WERI-Rb-1 (cell line): ENCODE measurements around the gene MTURN.
"Not testable (repeated sequence)": the region's sequence is repeated elsewhere in the genome, so short reads cannot be mapped to it uniquely, and the experiment has no call there.

Source experiments
- DNase-seq: peaks from one replicate; pipeline ENCODE4 v3.0.0-alpha.2; 2020
- H3K27ac ChIP-seq: fragments of 250-450 bp; sonication (Bioruptor Pico); 2 replicates; pipeline ENCODE4 v1.5.1; 2020; ENCODE audit warnings: mild to moderate bottlenecking, moderate library complexity
- H3K27me3 ChIP-seq: fragments of 250-450 bp; sonication (Bioruptor Pico); 2 replicates; pipeline ENCODE4 v1.5.1; 2021; ENCODE audit warnings: mild to moderate bottlenecking, low read depth, moderate library complexity; ENCODE audit not compliant: insufficient read depth, severe bottlenecking
- H3K36me3 ChIP-seq: fragments of 250-450 bp; sonication (Bioruptor Pico); 2 replicates; pipeline ENCODE4 v1.5.1; 2020; ENCODE audit warnings: mild to moderate bottlenecking, moderate library complexity
- H3K4me3 ChIP-seq: 2 replicates; pipeline ENCODE4 v1.5.1; 2011; ENCODE audit warnings: low read depth, mild to moderate bottlenecking, control low read depth, low read length
- H3K9me3 ChIP-seq: fragments of 250-450 bp; sonication (Bioruptor Pico); 2 replicates; pipeline ENCODE4 v1.5.1; 2021; ENCODE audit warnings: mild to moderate bottlenecking, moderate library complexity; ENCODE audit not compliant: severe bottlenecking
- TF ChIP-seq, protein P1 (sequence below): IDR thresholded peaks from 2 replicates; pipeline ENCODE4 v1.5.1; 2011; ENCODE audit warnings: low read depth, mild to moderate bottlenecking, control low read depth, inconsistent platforms, low read length

MTURN gene

DNA sequence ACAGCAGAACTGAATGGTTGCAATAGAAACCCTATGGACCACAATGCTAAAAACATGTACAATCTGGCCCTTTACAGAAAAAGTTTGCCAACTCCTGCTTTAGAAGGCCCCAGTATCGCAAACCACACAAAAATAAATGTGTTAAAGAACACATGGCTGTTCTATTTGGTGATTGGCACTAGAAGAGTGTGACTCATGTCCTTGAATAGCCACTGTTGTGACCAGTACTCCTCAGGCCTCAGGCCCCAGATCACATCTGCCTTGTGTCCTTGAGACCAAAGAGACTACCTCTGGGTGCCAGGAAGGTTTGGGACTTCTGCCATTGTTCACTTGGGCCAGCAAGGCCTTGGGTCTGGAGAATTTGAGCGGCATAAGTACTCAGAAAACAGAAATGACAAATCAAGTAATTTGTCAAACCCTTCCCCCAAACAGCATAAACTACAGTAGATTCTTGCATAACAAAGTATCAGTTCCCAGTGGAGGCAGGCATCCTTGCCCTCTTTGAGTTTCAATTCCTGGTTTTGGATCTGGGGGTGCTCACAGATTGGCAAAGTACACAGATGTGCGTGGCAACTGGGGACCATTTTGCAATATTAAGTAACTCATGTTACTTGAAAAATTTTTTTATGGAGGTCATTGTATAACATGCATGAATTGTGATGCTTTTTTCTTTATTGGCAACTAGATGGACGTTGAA is 50.2 kb downstream of the MTURN start:
- H3K4me3 ChIP-seq: no peak overlapping the region
- no peaks in the 10 kb centered on the region for H3K36me3 ChIP-seq
- no peaks in the 10 kb centered on the region for H3K9me3 ChIP-seq
- H3K27ac ChIP-seq: no peak overlapping the region
- no peak for DNase-seq
- H3K27me3 ChIP-seq: no peaks in the 10 kb centered on the region
- TF ChIP-seq, protein P1, sequence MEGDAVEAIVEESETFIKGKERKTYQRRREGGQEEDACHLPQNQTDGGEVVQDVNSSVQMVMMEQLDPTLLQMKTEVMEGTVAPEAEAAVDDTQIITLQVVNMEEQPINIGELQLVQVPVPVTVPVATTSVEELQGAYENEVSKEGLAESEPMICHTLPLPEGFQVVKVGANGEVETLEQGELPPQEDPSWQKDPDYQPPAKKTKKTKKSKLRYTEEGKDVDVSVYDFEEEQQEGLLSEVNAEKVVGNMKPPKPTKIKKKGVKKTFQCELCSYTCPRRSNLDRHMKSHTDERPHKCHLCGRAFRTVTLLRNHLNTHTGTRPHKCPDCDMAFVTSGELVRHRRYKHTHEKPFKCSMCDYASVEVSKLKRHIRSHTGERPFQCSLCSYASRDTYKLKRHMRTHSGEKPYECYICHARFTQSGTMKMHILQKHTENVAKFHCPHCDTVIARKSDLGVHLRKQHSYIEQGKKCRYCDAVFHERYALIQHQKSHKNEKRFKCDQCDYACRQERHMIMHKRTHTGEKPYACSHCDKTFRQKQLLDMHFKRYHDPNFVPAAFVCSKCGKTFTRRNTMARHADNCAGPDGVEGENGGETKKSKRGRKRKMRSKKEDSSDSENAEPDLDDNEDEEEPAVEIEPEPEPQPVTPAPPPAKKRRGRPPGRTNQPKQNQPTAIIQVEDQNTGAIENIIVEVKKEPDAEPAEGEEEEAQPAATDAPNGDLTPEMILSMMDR: no peak

DNA sequence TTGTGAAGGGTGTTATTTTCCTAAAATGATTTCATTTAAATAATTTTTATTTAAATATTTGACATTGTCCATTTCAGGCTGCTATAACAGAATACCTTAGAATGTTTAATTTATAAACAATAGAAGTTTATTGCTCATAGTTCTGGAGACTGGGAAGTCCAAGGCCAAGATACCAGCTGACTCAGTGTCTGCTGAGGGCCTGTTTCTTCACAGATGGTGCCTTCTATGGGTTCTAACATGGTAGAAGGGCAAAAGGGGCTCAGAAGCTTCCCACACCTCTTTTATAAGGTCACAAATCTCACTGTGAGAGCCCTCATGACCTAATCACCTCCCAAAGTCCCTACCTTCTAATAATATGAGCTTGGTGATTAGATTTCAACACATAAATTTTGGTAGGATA is 50.7 kb downstream of the MTURN start:
- H3K27me3 ChIP-seq: no peaks in the 10 kb centered on the region
- no peaks in the 10 kb centered on the region for H3K36me3 ChIP-seq
- no peak for DNase-seq
- H3K27ac ChIP-seq: no peak overlapping the region
- TF ChIP-seq, protein P1: no peak
- H3K4me3 ChIP-seq: no peak overlapping the region
- no peaks in the 10 kb centered on the region for H3K9me3 ChIP-seq

DNA sequence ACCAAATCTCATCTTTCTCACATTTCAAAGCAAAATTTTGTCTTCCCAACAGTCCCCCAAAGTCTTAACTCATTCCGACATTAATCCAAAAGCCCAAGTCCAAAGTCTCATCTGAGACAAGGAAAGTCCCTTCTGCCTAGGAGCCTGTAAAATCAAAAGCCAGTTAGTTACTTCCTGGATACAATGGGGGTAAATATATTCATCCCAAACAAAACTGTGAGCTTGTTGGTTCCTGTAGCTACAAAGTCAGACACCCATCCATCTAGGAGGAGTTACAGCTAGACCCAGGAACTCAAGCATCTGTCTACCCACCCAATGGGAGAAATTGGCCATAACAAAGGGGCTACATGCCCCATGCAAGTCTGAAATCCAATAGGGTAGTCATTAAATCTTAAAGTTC is 51.9 kb downstream of the MTURN start:
- TF ChIP-seq, protein P1: no peak
- Histone ChIP-seq H3K9me3 (no peaks in the 10 kb centered on the region), H3K27ac (no peak overlapping the region), H3K27me3 (no peaks in the 10 kb centered on the region), H3K4me3 (no peak overlapping the region), H3K36me3 (no peaks in the 10 kb centered on the region)
- DNase-seq: no peak

DNA sequence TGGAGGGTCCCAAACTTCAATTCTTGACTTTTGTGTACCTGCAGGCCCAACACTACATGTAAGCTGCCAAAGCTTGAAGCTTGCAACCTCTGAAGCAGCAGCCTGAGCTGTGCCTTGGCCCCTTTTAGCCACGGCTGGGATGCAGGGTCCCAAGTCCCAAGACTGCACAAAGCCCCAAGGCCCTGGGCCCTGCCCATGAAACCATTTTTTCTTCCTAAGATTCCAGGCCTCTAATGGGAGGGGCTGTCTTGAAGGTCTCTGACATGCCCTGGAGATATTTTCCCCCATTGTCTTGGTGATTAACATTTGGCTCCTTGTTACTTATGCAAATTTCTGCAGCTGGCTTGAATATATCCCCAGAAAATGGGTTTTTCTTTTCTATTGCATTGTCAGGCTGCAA is 52.7 kb downstream of the MTURN start:
- no peaks in the 10 kb centered on the region for H3K36me3 ChIP-seq
- TF ChIP-seq, protein P1: no peak
- no peak overlapping the region for H3K4me3 ChIP-seq
- DNase-seq: no peak
- no peak overlapping the region for H3K27ac ChIP-seq
- no peaks in the 10 kb centered on the region for H3K27me3 ChIP-seq
- no peaks in the 10 kb centered on the region for H3K9me3 ChIP-seq

DNA sequence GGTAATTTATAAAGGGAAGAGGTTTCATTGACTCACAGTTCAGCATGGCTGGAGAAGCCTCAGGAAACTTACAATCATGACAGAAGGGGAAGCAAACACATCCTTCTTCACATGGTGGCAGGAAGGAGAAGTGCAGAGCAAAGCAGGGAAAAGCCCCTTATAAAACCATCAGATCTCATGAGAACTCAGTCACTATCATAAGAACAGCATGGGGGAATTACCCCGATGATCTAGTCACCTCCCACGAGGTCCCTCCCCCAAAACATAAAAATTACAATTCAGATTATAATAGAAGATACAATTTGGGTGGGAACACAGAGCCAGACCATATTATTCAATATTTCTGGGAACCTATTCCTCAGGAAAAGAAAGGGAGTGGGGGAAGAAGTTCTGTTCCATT is 53.6 kb downstream of the MTURN start:
- DNase-seq, H3K4me3 ChIP-seq, H3K36me3 ChIP-seq, H3K9me3 ChIP-seq, H3K27me3 ChIP-seq, H3K27ac ChIP-seq: not testable (repeated sequence)

DNA sequence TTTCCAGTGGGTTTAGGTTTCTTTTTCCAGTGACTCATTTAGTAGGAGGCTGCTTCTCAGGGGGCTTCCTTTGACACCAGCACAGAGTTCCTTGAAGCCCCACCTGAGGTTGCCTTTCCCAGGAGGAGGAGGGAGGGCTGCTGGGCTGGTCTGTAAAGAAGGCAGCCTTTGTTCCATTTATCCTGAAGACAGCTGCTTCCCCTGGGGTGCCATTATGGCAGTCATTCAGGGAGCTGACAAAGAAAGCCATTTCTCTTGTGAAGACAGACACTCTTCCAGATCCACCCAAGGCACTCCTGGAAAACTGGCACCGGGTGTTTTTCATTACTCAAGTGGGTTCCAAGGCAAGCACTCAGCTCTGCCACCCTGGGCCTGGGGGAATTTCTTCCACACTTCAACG is 54.0 kb downstream of the MTURN start:
- H3K36me3 ChIP-seq: no peaks in the 10 kb centered on the region
- no peaks in the 10 kb centered on the region for H3K27me3 ChIP-seq
- TF ChIP-seq, protein P1: no peak
- no peak overlapping the region for H3K27ac ChIP-seq
- no peak overlapping the region for H3K4me3 ChIP-seq
- no peaks in the 10 kb centered on the region for H3K9me3 ChIP-seq
- DNase-seq: no peak
